ENCODE measurements around the gene SELPLG.

The SELPLG gene

GRCh38 chr12:108605000-108605689 lies 28.5 kb downstream of the SELPLG start:
- H3K4me1 ChIP-seq (ENCODE audit: insufficient read depth, low read length) = no peaks in the 10 kb centered on the region
- no peaks in the 10 kb centered on the region for H3K9me3 ChIP-seq (ENCODE audit: insufficient read depth, low read length, severe bottlenecking)
- no peaks in the 10 kb centered on the region for H3K36me3 ChIP-seq (ENCODE audit: insufficient read depth, low read length)
- no peak overlapping the region for H3K4me3 ChIP-seq (ENCODE audit: low read depth in 1 of 2, low read length in 2 of 2)
- no peak; the same call in 2 of the 3 replicates for ATAC-seq (ENCODE audit: insufficient read depth, low read depth)
- H3K27me3 ChIP-seq (ENCODE audit: insufficient read depth, low read length, poor library complexity) = no peaks in the 10 kb centered on the region
- no peaks in the 10 kb centered on the region for H4K20me1 ChIP-seq (ENCODE audit: insufficient read depth, low read length)
- no peak overlapping the region for H3K4me2 ChIP-seq (ENCODE audit: insufficient read depth, low read length)
- no peak for TF ChIP-seq EZH2 (IDR thresholded peaks at IDR 0.05; ENCODE audit: borderline replicate concordance, low read depth, low read length, severe bottlenecking)
- no peak for TF ChIP-seq CTCF (IDR thresholded peaks at IDR 0.05; ENCODE audit: borderline replicate concordance, extremely low read depth, low read length, poor library complexity, severe bottlenecking)
- H3K9ac ChIP-seq (ENCODE audit: low read depth, low read length) = no peak overlapping the region
- H3K79me2 ChIP-seq (ENCODE audit: insufficient read depth, low read length) = no peaks in the 10 kb centered on the region
- no peak overlapping the region for H2AFZ ChIP-seq (ENCODE audit: low read depth, low read length)
- no peak overlapping the region for H3K27ac ChIP-seq (ENCODE audit: low read length)
- no peak for DNase-seq

GRCh38 chr12:108604208-108604941 lies 29.3 kb downstream of the SELPLG start:
- Histone ChIP-seq H4K20me1 (ENCODE audit: insufficient read depth, low read length) (no peaks in the 10 kb centered on the region), H3K4me3 (ENCODE audit: low read depth in 1 of 2, low read length in 2 of 2) (no peak overlapping the region), H2AFZ (ENCODE audit: low read depth, low read length) (no peak overlapping the region), H3K36me3 (ENCODE audit: insufficient read depth, low read length) (no peaks in the 10 kb centered on the region), H3K27me3 (ENCODE audit: insufficient read depth, low read length, poor library complexity) (no peaks in the 10 kb centered on the region), H3K4me2 (ENCODE audit: insufficient read depth, low read length) (no peak overlapping the region), H3K4me1 (ENCODE audit: insufficient read depth, low read length) (no peaks in the 10 kb centered on the region), H3K9ac (ENCODE audit: low read depth, low read length) (no peak overlapping the region), H3K79me2 (ENCODE audit: insufficient read depth, low read length) (no peaks in the 10 kb centered on the region), H3K9me3 (ENCODE audit: insufficient read depth, low read length, severe bottlenecking) (no peaks in the 10 kb centered on the region), H3K27ac (ENCODE audit: low read length) (no peak overlapping the region)
- DNase-seq = no peak
- ATAC-seq (ENCODE audit: insufficient read depth, low read depth) = no peak
- TF ChIP-seq CTCF (IDR thresholded peaks at IDR 0.05; ENCODE audit: borderline replicate concordance, extremely low read depth, low read length, poor library complexity, severe bottlenecking) (no peak), EZH2 (IDR thresholded peaks at IDR 0.05; ENCODE audit: borderline replicate concordance, low read depth, low read length, severe bottlenecking) (no peak)

- Histone ChIP-seq H3K4me3 (ENCODE audit: low read depth in 1 of 2, low read length in 2 of 2) (no peak overlapping the region), H3K79me2 (ENCODE audit: insufficient read depth, low read length) (no peaks in the 10 kb centered on the region), H3K27ac (ENCODE audit: low read length) (no peak overlapping the region), H3K4me2 (ENCODE audit: insufficient read depth, low read length) (no peak overlapping the region), H2AFZ (ENCODE audit: low read depth, low read length) (no peak overlapping the region), H3K9me3 (ENCODE audit: insufficient read depth, low read length, severe bottlenecking) (no peaks in the 10 kb centered on the region), H3K4me1 (ENCODE audit: insufficient read depth, low read length) (no peaks in the 10 kb centered on the region), H4K20me1 (ENCODE audit: insufficient read depth, low read length) (no peaks in the 10 kb centered on the region), H3K9ac (ENCODE audit: low read depth, low read length) (no peak overlapping the region), H3K36me3 (ENCODE audit: insufficient read depth, low read length) (no peaks in the 10 kb centered on the region), H3K27me3 (ENCODE audit: insufficient read depth, low read length, poor library complexity) (no peaks in the 10 kb centered on the region)
- ATAC-seq (ENCODE audit: insufficient read depth, low read depth) (no peak), DNase-seq (no peak)
- TF ChIP-seq EZH2 (IDR thresholded peaks at IDR 0.05; ENCODE audit: borderline replicate concordance, low read depth, low read length, severe bottlenecking) = no peak
- TF ChIP-seq CTCF (IDR thresholded peaks at IDR 0.05; ENCODE audit: borderline replicate concordance, extremely low read depth, low read length, poor library complexity, severe bottlenecking) = no peak
Measured at GRCh38 chr12:108603743-108604142, 30.0 kb downstream of the SELPLG start.
